GM18870 (cell line): ENCODE data around the gene LRRC56.
"Not testable (repeated sequence)": the region's sequence is repeated elsewhere in the genome, so short reads cannot be mapped to it uniquely, and the experiment has no call there.

Experiments used
- ATAC-seq: cut with Tn5 transposase; IDR thresholded peaks from one replicate; pipeline ENCODE4 v1.9.1; 2021; ENCODE audit warnings: moderate library complexity; ENCODE audit not compliant: unreplicated experiment

Gene LRRC56

DNA sequence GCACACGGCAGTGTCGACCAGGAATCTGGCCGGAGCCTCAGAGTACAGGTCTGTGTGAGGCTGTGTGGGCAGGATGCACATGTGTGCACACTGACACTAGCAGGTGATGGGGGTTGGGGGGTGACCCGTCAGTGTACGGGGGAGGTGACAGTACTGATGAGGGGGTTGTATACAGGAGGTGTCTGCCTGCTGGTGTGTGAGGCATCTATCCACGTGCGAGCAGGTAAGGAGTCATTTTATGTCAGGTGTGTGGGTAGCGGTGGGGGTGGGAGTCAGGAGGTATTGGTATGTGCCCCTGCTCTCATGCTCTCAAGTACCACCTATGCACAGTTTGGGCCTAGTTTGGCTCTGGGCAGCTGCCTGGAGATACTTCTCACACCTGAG lies 34.5 kb downstream of the LRRC56 start:
- ATAC-seq, result no peak

DNA sequence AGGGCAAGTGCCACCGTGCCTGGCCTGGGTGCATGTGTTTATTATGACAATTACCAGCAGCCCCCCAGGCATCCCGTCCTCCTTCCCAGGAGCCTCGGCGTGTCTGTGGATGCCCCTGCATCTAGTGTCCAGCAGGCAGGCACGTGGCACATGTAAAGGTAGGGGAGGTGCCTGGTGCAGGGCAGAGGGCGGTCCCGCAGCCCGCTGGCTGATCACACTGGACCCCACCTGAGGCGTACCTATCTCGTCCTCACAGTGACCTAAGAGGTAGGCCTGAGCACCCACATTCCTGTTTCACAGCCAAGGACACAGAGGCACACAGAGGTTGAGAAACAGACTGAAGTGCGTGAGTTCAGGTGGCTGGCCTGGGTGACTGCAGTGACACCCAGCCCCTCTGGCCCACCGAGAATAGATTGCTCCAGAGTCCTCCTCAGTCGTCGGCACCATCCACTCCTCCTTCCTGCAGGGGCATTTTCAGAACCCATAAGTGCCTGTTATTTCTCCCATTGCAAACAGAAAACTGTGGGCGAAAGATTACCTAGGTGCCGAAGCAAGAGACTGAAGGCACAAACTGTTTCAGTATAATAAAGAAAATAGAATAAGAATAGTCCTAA lies 35.9 kb downstream of the LRRC56 start:
- ATAC-seq, result no peak

DNA sequence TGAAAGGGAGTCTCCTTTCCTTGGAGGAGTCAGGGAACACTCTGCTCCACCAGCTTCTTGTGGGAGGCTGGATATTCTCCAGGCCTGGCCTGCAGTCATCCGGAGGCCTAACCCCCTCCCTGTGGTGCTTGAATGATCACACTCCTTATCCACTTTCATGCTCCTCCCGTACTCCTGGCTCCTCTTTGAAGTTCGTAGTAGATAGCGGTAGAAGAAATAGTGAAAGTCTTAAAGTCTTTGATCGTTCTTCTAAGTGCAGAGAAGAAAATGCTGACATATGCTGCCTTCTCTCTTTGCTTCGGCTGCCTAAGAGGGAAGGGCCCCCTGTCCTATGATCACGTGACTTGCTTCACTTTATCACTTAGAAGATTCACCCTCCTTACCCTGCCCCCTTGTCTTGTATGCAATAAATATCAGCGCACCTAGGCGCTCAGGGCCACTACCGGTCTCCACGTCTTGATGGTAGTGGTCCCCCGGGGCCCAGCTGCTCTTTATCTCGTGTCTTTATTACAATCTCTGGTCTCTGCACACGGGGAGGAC lies 36.8 kb downstream of the LRRC56 start:
- not testable (repeated sequence) for ATAC-seq

DNA sequence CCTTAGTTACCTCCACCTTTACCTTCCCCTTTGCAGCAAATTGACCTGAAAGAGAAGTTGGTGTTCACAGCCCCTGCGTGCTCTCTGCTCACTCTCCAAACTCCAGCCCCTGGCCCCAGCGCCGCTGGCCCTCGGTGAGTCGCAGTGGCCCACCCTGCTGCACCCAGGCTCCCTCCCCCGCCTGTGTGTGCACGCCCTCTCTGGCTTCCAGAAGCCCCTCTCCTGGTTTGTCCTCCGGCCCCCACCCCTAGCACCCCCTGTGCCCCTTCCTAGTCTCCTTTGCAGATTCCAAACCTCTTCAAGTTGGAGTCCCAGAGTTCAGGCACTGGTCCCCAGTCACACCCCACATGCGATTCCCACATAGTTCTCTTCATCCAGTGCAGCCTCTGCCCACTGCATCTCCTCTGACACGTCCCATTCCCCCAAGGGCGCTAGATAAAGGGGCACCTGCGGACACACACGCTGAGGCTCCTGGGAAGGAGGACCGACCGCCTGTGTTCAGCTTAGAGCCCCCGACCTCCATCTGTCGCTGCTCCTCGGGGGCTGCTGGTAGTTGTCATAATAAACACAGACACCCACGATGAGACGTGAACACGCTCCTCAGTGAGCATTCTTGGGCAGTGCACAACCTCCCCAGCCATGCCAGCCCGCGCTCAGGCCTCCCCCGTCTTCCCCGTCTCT lies 37.4 kb downstream of the LRRC56 start:
- ATAC-seq, result no peak

DNA sequence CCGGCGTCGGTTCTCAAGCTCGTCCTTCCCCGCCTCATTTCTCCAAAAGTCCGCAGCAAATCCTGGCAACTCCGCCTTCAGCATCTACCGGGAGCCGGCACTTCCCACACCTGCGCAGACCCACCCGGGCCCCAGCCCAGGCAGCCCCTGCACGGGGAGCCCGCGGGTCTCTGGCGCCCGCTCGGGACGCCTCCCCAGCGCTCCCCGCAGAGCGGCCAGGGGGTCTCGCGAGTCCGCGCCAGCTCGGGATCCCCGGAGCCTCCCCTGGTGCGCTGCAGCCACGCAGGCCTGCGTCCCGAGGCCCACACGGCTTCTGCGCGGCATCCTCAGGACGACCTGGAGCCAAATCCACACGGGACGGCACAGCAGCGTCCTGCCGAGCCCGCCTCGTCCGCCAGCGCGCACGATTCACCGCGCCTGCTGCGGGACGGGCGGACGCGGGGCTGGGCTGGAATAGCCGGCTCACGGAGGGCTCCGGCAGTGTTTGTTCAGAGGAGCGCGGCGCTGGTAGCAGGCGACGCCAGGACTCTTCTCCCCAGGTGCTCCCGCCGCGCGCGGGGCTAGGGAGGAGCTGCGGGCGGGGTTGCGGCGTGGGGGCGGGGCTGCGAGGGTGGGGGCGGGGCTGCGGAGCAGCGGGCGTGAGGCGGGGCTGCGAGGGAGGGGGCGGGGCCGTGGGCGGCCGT lies 38.1 kb downstream of the LRRC56 start:
- no peak for ATAC-seq

DNA sequence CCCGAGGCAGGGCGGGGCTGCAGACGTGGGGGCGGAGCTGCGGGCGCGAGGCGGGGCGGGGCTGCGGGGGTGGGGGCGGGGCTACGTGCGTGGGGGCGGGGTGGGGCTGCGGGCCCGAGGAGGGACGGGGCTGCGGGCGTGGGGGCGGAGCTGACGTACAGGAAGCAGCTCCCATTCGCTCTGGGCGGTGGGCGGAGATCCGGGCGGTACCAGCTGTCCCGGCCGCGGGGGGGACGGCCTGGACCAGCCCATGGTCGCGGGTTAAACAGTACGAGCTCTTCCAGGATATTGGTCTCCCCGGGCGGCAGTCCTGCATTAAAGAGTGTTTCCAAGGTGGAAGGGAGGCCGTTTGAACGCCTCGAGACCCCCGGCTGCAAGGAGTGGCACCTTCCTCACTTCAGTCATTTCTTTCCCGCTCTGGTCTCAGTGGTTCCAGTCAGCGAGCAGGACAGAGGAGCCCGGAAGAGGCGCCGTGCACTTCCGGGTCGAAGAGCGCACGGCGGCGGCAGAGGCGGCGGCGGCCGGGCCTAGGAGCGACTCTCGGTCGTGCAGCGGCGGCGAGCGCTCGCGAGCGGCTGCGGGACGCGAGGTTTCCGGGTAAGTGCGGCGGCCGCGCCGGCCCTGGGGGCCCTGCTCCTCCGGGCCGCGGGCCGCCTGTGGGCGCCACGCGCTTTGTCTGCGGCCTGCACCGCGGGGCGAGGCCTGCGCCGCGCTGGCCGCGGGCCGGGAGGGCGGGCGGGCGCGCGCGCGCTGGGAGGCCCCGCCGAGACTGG lies 38.9 kb downstream of the LRRC56 start, which contains the start of gene PHRF1:
Gene PHRF1 (plus strand): TSS at position 475 of the 773 bp plus-strand sequence. CDS start 5,043 bp downstream, outside the sequence.
- peak; percentile 88 for ATAC-seq

DNA sequence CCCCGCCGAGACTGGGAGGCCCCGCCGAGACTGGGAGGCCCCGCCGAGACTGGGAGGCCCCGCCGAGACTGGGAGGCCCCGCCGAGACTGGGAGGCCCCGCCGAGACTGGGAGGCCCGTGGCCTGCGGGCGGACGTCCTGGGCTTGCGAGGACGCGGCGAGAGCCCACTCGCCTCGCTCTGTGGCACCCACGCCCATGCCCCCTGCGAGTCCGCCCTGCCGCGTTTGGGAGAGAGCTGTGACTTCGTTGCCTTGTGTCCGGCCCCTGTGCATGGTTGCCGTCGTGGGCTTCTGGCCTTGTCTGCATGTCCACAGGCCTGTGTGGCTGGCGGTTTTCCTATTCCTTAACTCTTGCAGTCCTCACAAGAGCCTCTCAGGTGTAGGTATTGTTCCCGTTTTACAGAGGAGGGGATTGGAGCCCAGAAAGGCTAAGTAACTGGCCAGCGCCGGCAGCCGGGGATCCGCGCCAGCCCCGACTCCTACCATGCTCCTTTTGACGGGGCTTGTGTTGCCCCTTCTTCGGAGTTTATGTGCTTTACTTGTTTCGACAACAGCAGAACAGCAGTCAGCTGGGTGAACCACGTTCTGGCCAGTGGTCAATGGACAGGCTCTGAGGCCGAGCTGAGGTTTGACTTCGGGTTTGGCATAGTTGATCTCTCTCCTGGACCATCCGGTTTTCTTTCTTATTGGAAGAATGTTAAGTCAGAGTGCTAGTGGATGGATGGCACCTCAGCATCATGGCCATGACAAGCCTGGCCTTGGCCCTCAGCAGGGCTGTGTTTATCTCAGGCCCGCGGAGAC lies 39.7 kb downstream of the LRRC56 start:
- no peak for ATAC-seq

DNA sequence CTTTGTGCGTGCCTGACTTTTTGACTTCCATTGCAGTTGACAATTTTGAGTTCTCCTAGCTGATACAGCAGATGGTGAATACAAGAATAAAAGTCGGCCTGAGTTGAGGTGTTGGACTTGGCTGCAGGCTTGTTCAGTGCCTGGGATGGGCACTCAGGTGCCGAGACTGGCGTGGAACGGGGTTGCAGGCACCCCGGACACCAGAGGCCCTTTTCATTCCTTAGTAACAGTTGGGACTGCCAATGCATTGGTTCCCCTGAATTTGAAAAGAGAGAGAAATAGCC lies 40.2 kb downstream of the LRRC56 start:
- no peak for ATAC-seq

DNA sequence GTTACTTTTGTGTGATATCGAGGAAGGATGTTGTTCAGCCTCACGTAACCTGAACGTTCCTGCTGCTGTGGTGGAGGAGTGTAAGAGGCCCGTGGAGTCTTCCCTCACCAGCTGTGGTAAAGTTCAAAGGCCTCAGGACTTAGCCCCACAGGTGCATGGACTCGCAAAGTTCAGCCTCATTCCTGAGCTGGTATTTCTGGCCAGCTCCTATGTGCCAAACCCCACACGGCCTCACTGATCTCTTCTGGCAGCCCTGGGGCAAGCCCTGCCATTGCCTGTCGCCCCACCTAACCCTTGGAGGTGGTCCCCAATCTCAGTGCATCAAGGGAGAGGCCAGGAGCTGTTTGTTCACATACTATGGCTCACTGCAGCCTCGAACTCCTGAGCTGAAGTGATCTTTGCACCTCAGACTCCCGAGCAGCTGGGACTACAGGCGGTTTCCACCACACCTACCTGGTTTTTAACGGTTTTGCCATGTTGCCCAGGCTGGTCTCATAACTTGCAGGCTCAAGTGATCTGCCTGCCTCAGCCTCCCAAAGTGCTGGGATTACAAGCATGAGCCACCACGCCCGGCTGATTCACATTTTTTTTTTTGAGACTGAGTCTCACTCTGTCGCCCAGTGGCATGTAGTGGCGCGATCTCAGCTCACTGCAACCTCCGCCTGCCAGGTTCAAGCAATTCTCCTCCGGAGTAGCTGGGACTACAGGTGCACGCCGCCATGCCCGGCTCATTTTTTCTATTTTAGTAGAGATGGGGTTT lies 41.1 kb downstream of the LRRC56 start:
- ATAC-seq, result no peak

DNA sequence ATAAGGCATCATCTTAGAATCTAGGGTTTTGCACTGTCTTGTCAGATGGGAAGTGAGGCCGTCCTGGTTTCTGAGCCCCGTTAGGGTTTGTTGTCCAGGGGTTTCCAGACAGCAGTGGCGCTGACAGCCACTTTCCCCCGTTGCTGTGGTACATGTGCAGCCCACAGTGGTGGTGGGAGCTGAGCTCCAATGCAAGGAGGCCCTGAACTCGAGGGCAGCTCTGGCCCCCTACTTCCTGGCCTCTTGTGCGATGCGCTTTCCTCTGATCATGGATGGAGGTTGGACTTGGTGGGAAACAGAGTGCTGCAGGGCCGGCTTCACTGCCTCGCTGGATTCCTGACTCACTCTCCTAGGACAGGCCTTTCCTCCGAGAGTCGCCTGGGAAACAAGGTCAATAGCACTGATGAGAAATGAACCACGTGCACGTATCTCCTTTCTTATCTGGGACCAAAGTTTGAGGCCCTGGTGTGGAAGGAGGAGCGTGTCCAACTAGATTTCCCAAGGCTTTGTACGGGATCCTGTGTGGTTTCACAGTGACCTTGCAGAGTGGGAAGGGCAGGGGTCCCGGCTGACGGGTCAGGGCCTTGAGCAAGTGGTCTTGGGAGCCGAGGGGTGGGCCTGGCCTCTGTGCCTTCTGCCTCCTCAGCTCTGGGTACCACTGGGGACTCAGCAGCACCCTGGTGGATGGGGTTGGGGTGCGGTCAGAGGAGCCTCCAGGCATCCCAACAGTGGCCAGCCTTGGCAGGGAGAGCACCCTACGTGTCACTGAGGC lies 42.7 kb downstream of the LRRC56 start:
- ATAC-seq, result no peak

DNA sequence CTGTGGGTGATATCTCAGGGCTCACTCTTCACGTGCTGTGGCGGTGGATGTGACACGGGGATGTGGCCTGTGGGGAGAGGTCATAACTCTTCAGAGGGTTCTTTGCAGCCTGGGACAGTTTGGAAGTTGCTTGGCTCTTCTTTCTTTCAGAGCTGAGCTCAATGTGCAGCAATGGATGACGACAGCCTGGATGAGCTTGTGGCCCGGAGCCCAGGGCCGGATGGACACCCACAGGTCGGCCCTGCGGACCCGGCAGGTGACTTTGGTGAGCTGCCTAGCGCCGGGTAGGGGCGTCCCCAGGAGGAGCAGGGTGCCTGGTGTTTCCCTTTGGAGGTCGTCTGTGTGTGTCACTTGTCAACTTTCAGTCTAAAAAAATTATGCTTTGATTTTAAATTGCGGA lies 44.0 kb downstream of the LRRC56 start:
- ATAC-seq, result no peak

DNA sequence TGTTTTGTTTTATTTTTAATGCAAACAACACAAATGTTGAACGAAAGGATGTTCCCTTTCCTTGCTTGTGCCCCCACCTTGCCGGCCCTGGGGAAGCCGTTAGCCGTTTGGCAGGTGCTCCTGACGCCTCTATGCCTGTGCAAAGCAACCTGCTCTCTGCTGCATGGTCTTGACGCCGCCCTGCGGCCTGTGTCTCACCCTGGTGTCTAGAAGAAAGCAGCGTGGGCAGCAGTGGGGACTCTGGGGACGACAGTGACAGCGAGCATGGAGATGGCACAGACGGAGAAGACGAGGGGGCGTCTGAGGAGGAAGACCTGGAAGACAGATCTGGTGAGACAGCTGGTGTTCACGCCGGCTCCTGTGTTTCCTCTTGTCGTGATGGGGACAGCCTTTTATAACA lies 44.4 kb downstream of the LRRC56 start:
- no peak for ATAC-seq

DNA sequence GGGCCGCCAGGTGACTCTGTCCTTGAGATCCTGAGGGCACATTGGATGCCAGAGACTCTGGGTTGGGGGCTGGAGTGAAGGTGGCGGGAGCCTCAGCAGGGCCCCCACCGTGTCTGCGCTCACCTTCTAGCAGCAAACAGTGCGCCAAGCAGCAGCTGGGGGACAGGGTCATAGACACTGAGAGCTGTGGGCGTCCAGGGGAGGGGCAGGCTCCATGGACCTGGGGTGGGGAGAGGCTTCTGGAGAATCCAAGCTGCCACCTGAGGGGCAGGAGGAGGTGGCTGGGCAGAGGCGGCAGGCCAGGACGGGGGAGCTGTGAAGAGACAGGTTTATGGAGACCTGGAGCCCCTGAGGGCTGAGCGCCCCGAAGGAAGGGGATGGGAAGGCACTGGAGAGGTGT lies 47.0 kb downstream of the LRRC56 start:
- ATAC-seq, result no peak

DNA sequence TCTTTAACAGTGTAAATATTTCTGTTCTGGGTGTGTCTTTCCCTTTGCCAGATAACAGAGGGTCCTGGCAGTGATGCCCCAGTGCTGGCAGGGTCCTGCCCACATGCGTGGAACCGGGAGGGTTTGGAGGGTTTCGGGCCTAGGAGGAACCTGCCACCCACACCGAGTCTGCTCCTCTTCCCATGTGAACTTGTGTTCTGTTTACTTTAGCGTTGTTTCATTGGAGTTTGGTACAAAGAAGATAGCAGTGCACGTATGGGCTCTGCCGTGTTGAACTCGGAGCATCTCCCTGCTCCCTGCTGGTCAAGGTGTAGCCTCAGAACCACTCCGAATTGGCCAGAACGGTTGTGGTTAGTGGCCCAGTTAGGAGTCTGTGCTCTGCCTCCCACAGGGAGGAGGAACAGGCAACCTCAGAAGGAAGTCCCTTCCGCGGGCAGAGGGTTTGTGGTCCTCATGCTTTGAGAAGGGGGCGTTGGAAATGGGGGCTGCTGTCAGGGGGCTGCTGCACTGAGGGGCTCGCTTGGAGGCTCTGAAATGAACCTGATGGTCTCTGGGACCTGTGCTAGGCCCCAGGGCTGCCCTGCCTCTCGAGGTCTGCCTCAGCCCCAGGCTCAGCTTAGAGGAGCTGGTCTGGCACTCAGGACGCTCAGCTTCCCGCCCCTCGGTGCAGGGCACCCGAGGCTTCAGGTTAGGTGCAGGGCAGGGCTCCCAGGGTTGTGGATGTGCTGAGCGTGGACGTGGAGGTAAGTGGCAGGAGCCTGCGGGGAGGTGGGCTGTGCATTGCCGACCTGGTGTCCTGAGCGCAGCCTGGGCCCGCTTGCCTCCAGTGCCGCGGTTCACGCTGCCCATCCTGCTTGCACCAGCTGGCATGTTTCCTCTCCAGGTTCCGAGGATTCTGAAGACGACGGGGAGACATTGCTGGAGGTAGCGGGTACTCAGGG lies 49.3 kb downstream of the LRRC56 start:
- no peak for ATAC-seq

DNA sequence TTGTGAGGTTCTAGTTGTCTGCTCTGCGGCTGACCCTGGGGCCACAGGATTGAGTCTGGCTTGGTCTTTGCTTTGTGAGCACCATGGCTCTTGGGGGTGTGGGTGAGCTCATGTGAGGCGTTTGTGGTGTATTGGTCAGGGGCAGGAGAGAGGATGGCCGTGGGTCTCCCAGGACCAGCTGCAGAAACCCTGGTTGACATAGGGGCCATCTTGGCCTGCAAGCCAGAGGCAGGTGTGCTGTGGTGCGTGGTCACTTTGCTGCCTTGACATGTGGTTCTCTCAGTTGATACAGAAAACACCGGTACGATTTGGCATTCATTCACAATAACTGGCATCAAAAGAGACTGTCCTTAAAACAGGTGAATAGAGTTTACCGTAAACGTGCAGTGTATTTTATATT lies 50.2 kb downstream of the LRRC56 start:
- ATAC-seq, result no peak

DNA sequence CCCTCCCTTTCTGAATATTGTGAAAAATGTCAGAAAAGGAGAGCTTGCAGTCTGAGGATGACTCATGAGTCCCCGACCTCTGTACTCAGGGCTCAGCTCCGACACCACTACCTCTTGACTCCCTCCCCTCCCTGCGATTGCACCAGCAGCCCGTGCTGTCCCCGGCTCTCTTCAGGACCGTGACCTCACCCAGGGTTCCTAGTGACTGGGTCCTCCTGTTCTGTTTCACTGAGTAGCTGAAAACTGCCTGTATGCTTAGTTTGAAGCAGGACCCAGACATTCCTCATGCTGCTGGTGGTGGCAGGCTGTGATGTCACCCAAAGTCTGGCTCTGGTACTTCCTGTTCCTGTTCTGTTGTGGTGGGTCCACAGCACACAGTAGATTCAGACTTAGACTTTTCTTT lies 50.7 kb downstream of the LRRC56 start:
- no peak for ATAC-seq

DNA sequence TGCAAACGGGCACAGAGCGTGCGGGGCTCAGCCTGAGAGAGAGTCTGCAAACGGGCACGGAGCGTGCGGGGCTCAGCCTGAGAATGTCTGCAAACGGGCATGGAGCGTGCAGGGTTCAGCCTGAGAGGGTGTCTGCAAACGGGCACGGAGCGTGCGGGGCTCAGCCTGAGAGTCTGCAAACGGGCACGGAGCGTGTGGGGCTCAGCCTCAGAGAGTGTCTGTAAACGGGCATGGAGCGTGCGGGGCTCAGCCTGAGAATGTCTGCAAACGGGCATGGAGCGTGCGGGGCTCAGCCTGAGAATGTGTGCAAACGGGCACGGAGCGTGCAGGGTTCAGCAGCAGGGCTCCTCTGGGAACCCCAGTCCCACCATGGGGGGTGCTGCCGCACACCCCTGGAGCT lies 52.5 kb downstream of the LRRC56 start:
- ATAC-seq, result no peak

DNA sequence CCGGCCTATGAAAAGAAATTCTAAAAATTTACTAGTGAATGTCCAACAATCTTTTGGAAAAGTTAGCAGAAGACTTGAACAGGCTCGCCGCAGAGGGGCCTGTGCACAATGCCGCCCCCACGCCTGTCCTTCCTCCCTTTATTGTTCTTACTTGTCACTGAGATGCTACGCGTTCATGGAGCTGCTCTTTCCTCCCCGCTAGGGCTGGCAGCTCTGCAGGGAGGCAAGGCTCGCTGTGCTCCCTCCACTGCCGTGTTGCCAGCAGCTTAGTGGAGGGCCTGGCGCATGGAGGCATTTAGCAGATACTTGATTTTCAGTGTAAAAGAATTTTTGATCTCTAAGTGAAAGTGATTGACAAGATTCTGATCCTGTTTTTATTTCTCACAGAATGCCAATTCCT lies 53.7 kb downstream of the LRRC56 start:
- ATAC-seq, result no peak
